ENCODE measurements around the gene TP53RK.

- TF ChIP-seq CTCF (IDR thresholded peaks at IDR 0.05; ENCODE audit: insufficient read depth, low read length): no peak
- TF ChIP-seq GABPA (IDR thresholded peaks at IDR 0.05; ENCODE audit: low read depth): no peak
- no peak for TF ChIP-seq POLR2AphosphoS5 (IDR thresholded peaks at IDR 0.05; ENCODE audit: low read depth)
Observed at GRCh38 chr20:46665602-46666001, 23.6 kb downstream of the TP53RK start.
